Tibial nerve (tissue), 4 donors: ENCODE results near the gene FBXO2.

Source experiments
- EP300 ChIP-seq, 2 donors: sonication (generic); formaldehyde crosslinking; IDR thresholded peaks; one replicate each; pipeline ENCODE4 v1.6.1; 2017; ENCODE audit warnings: antibody characterized with exemption in 2 of 2, mild to moderate bottlenecking in 1 of 2
- TF ChIP-seq, protein P1 (sequence below), 5 experiments: fragments of 200-600 bp in 3 of 5; fragments of 450-650 bp in 2 of 5; sonication (generic) in 3 of 5; IDR thresholded peaks; one replicate each; pipeline ENCODE4 v1.5.1; 2016 to 2019; ENCODE audit warnings: antibody characterized with exemption in 5 of 5, mild to moderate bottlenecking in 3 of 5, moderate library complexity in 2 of 5

DNA sequence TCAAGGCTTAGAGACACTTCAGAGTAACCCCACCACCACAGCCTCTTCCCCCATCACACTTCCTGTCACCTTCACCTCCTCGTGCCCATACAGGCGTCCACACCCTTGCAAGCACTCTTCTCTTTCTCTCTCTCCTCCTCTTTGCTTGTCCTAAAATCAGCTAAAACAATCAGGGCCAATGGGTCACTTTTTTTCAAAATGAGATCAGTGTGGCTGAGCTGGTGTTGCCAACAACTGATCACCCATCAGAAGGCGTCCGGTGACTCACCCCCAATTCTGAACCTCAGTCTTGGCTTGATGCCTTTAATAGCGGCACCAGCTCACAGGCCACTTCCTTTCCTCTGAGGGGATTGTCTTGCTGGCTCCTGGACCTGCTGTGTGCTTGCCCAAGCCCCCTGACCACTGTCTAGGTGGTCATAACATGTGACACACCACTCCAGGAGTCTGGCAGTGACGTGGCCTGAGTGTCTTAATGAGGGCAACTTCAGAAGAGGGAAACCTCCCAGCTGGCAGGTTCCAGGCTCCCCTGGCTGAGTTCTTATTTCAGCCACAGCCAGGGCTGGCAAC, 38.9 kb upstream of the FBXO2 start:
- TF ChIP-seq, protein P1, sequence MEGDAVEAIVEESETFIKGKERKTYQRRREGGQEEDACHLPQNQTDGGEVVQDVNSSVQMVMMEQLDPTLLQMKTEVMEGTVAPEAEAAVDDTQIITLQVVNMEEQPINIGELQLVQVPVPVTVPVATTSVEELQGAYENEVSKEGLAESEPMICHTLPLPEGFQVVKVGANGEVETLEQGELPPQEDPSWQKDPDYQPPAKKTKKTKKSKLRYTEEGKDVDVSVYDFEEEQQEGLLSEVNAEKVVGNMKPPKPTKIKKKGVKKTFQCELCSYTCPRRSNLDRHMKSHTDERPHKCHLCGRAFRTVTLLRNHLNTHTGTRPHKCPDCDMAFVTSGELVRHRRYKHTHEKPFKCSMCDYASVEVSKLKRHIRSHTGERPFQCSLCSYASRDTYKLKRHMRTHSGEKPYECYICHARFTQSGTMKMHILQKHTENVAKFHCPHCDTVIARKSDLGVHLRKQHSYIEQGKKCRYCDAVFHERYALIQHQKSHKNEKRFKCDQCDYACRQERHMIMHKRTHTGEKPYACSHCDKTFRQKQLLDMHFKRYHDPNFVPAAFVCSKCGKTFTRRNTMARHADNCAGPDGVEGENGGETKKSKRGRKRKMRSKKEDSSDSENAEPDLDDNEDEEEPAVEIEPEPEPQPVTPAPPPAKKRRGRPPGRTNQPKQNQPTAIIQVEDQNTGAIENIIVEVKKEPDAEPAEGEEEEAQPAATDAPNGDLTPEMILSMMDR (IDR thresholded peaks at IDR 0.05) = no peak
- no peak for TF ChIP-seq EP300 (IDR thresholded peaks at IDR 0.05)
